Sciatic nerve (tissue), 2 donors: ENCODE results near the gene OR10A6. TPM values are rescaled to one million over a fixed set of nuclear protein-coding genes. Genes with fewer than 3 reads are reported as not detected.
A peak's percentile ranks its signal among the peaks of the same experiment; 100 is the strongest.

ENCODE experiments used
- ATAC-seq: fragments of 200-7000 bp; cut with Tn5 transposase; one replicate; pipeline ENCODE4 v1.9.1; 2020; ENCODE audit warnings: mild to moderate bottlenecking, moderate library complexity
- DNase-seq: peaks from one replicate; pipeline ENCODE4 v3.0.0-alpha.2; 2020; ENCODE audit warnings: low spot score
- intact Hi-C: fragments of 100-400 bp; cut with DNase I; formaldehyde crosslinking; loops from one replicate; pipeline ENCODE4 v1.14.2; 2022
- total RNA-seq: library from RNA; stranded (reverse); fragmentation: NEBNext Ultra II Directional; extraction: Animal tissue kit (Norgen Biotek cat#: 25700); gene quantifications from one replicate; pipeline ENCODE4 v1.2.1, GENCODE V29; 2021
- donor health status: DM: no; HTN: no; CAD: no.
- donor health status: DM: no; HTN: no; CAD: no.

Gene OR10A6
- total RNA-seq, 1 donor from 2014 or later = not detected

GRCh38 chr11:7918141-7918540, 12.9 kb downstream of the OR10A6 start:
- no peak for DNase-seq
- intact Hi-C loops = no loop called here
- ATAC-seq = no peak

GRCh38 chr11:7911011-7911410, 20.1 kb downstream of the OR10A6 start:
- no peak for DNase-seq
- intact Hi-C loops = no loop called here

GRCh38 chr11:7910286-7910788, 20.7 kb downstream of the OR10A6 start:
- ATAC-seq = no peak
- intact Hi-C loops = no loop called here
- no peak for DNase-seq

More at GRCh38 chr11:7911011-7911410, 20.1 kb downstream of the OR10A6 start:
- no peak for ATAC-seq

- ATAC-seq = no peak
- intact Hi-C loops = no loop called here
- DNase-seq = no peak
Measured at GRCh38 chr11:7909585-7910285, 21.3 kb downstream of the OR10A6 start.

GRCh38 chr11:7907121-7907520, 23.9 kb downstream of the OR10A6 start:
- intact Hi-C loops = no loop called here
- ATAC-seq = no peak
- DNase-seq = no peak

- no peak for ATAC-seq
- intact Hi-C loops = no loop called here
- no peak for DNase-seq
Measured at GRCh38 chr11:7906481-7906880, 24.6 kb downstream of the OR10A6 start.

GRCh38 chr11:7905961-7906429, 25.1 kb downstream of the OR10A6 start:
- no peak for ATAC-seq
- DNase-seq = no peak
- intact Hi-C loops = no loop called here

- DNase-seq (no peak), ATAC-seq (no peak)
- intact Hi-C loops = no loop called here
Measured at GRCh38 chr11:7905549-7905948, 25.5 kb downstream of the OR10A6 start.

GRCh38 chr11:7904917-7905316, 26.2 kb downstream of the OR10A6 start:
- intact Hi-C loops = no loop called here
- DNase-seq = no peak
- ATAC-seq = no peak

- intact Hi-C loops = no loop called here
- ATAC-seq = no peak
- no peak for DNase-seq
Measured at GRCh38 chr11:7903940-7904339, 27.1 kb downstream of the OR10A6 start.

- DNase-seq (no peak), ATAC-seq (no peak)
- intact Hi-C loops = no loop called here
Measured at GRCh38 chr11:7901319-7901854, 29.7 kb downstream of the OR10A6 start.

- intact Hi-C loops = no loop called here
- no peak for ATAC-seq
- no peak for DNase-seq
Measured at GRCh38 chr11:7900686-7901085, 30.4 kb downstream of the OR10A6 start.

GRCh38 chr11:7899418-7899817, 31.6 kb downstream of the OR10A6 start:
- ATAC-seq = no peak
- intact Hi-C loops = no loop called here

GRCh38 chr11:7898666-7899283, 32.3 kb downstream of the OR10A6 start:
- ATAC-seq (no peak), DNase-seq (no peak)
- intact Hi-C loops = no loop called here

More at GRCh38 chr11:7899418-7899817, 31.6 kb downstream of the OR10A6 start:
- no peak for DNase-seq

GRCh38 chr11:7896009-7896785, 34.9 kb downstream of the OR10A6 start:
- DNase-seq (no peak), ATAC-seq (no peak)
- intact Hi-C loops = no loop called here

- intact Hi-C loops = loop anchor here (5.0 kb wide), 1 partner anchor 93 kb away; the partner anchor contains the start of gene EIF3F
- DNase-seq (no peak), ATAC-seq (no peak)
Measured at GRCh38 chr11:7894251-7894650, 36.8 kb downstream of the OR10A6 start.

- no peak for ATAC-seq
Measured at GRCh38 chr11:7893796-7894195, 37.3 kb downstream of the OR10A6 start.

GRCh38 chr11:7892840-7893254, 38.2 kb downstream of the OR10A6 start:
- DNase-seq (no peak), ATAC-seq (peak; percentile 24)
- intact Hi-C loops = loop anchor here (5.0 kb wide), 1 partner anchor 94 kb away; the partner anchor contains the start of gene EIF3F

More at GRCh38 chr11:7893796-7894195, 37.3 kb downstream of the OR10A6 start:
- intact Hi-C loops = loop anchor here (5.0 kb wide), 1 partner anchor 94 kb away; the partner anchor contains the start of gene EIF3F
- no peak for DNase-seq

GRCh38 chr11:7892059-7892699, 38.9 kb downstream of the OR10A6 start:
- DNase-seq (no peak), ATAC-seq (no peak)
- intact Hi-C loops = loop anchor here (5.0 kb wide), 1 partner anchor 95 kb away; the partner anchor contains the start of gene EIF3F
